Activated naive CD8-positive, alpha-beta T cell treated with anti-CD3 and anti-CD28 coated beads, Interleukin-2, amount 10 ng/mL, durations not matched to agents 7 days and 5 days (primary cell): Measurements from ENCODE around the gene UBE2L6. TPM values are rescaled to one million over a fixed set of nuclear protein-coding genes. Genes with fewer than 3 reads are reported as not detected.

ENCODE experiments used
- total RNA-seq, 2 experiments: library from RNA; stranded (reverse); gene quantifications; one replicate each; pipeline ENCODE4 v1.2.3, GENCODE V29; 2021

UBE2L6 gene
- total RNA-seq, 2 experiments from 2014 or later = 220 to 221 TPM

Other genes with a start within 250 kb of the UBE2L6 start
- gene TNKS1BP1, start 242.7 kb downstream of the UBE2L6 start, total RNA-seq = 10 to 100 TPM; 15.7 to 18.0 TPM
- gene SSRP1, start 231.8 kb downstream of the UBE2L6 start, total RNA-seq = 100 to 1,000 TPM; 127 to 130 TPM
- not detected for gene P2RX3, start 229.3 kb downstream of the UBE2L6 start, total RNA-seq
- gene PRG3, start 186.5 kb downstream of the UBE2L6 start, total RNA-seq = not detected
- gene PRG2, start 177.0 kb downstream of the UBE2L6 start, total RNA-seq = under 1 TPM in 1 of 2 experiments, not detected in 1; 0.25 TPM
- gene SLC43A3, start 140.6 kb downstream of the UBE2L6 start, total RNA-seq = 10 to 100 TPM; 67.4 to 67.8 TPM
- gene RTN4RL2, start 107.1 kb downstream of the UBE2L6 start, total RNA-seq = 1 to 10 TPM in 1 of 2 experiments, under 1 TPM in 1; 0.96 to 1.6 TPM
- 10 to 100 TPM; 28.2 to 28.8 TPM for gene SLC43A1, start 52.0 kb downstream of the UBE2L6 start, total RNA-seq
- 10 to 100 TPM; 44.0 to 48.1 TPM for gene TIMM10, start 36.9 kb downstream of the UBE2L6 start, total RNA-seq
- not detected for gene SMTNL1, start 30.1 kb downstream of the UBE2L6 start, total RNA-seq
- gene SERPING1, start 30.0 kb upstream of the UBE2L6 start, total RNA-seq = under 1 TPM; 0.45 to 0.61 TPM
- 1 to 10 TPM; 6.9 to 7.1 TPM for gene YPEL4, start 82.2 kb upstream of the UBE2L6 start, total RNA-seq
- gene CLP1, start 90.1 kb upstream of the UBE2L6 start, total RNA-seq = 10 to 100 TPM; 17.3 to 18.2 TPM
- gene ZDHHC5, start 100.4 kb upstream of the UBE2L6 start, total RNA-seq = 10 to 100 TPM; 76.3 to 78.4 TPM
- 10 to 100 TPM; 13.1 to 14.0 TPM for gene MED19, start 144.5 kb upstream of the UBE2L6 start, total RNA-seq
- 10 to 100 TPM; 61.6 to 64.7 TPM for gene TMX2, start 144.9 kb upstream of the UBE2L6 start, total RNA-seq
- 100 to 1,000 TPM; 176 to 178 TPM for gene SELENOH, start 173.8 kb upstream of the UBE2L6 start, total RNA-seq
- gene BTBD18, start 184.1 kb upstream of the UBE2L6 start, total RNA-seq = not detected
- gene CTNND1, start 194.1 kb upstream of the UBE2L6 start, total RNA-seq = 10 to 100 TPM in 1 of 2 experiments, 1 to 10 TPM in 1; 9.3 to 11.2 TPM